ENCODE results near the gene DPYD.
"Not testable (repeated sequence)": the region's sequence is repeated elsewhere in the genome, so short reads cannot be mapped to it uniquely, and the experiment has no call there.

DPYD gene

GRCh38 chr1:97352936-97353382 is 567.9 kb downstream of the DPYD start:
- CTCF ChIA-PET = no interaction called here
- no peak for DNase-seq (ENCODE audit: low read depth, low spot score)
- TF ChIP-seq, protein P1, sequence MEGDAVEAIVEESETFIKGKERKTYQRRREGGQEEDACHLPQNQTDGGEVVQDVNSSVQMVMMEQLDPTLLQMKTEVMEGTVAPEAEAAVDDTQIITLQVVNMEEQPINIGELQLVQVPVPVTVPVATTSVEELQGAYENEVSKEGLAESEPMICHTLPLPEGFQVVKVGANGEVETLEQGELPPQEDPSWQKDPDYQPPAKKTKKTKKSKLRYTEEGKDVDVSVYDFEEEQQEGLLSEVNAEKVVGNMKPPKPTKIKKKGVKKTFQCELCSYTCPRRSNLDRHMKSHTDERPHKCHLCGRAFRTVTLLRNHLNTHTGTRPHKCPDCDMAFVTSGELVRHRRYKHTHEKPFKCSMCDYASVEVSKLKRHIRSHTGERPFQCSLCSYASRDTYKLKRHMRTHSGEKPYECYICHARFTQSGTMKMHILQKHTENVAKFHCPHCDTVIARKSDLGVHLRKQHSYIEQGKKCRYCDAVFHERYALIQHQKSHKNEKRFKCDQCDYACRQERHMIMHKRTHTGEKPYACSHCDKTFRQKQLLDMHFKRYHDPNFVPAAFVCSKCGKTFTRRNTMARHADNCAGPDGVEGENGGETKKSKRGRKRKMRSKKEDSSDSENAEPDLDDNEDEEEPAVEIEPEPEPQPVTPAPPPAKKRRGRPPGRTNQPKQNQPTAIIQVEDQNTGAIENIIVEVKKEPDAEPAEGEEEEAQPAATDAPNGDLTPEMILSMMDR (IDR thresholded peaks at IDR 0.05; ENCODE audit: insufficient read depth, low read length, missing control alignments) = no peak
- H3K4me3 ChIP-seq (ENCODE audit: low read depth, low read length) = no peak overlapping the region
- POLR2A ChIA-PET = no interaction called here

- H3K4me3 ChIP-seq (ENCODE audit: low read depth, low read length) = no peak overlapping the region
- POLR2A ChIA-PET = no interaction called here
- TF ChIP-seq, protein P1 (IDR thresholded peaks at IDR 0.05; ENCODE audit: insufficient read depth, low read length, missing control alignments) = no peak
- CTCF ChIA-PET = no interaction called here
- no peak for DNase-seq (ENCODE audit: low read depth, low spot score)
Measured at GRCh38 chr1:97351846-97352245, 569.0 kb downstream of the DPYD start.

DNA sequence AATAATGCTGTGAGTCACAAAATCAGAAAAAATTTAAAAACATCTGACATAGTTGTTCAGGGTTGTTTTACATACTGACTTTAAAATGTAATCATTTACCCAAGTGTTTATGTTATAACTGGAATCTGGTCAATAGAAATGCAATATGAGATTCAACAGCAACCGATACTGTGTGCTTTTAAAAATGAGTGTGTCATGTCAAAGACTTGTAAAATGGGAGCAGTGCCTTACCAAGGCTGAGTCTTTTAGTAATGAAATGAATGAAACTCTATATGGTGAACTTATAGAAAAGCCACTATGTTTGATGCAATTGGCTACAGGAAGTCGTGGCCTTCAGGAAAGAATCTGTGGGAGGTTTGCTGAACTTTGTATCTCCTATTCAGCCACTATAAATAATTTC is 570.2 kb downstream of the DPYD start:
- CTCF ChIA-PET = no interaction called here
- TF ChIP-seq, protein P1 (IDR thresholded peaks at IDR 0.05; ENCODE audit: insufficient read depth, low read length, missing control alignments) = no peak
- POLR2A ChIA-PET = interaction anchor here (0.8 kb wide), 1 partner anchor 9 kb away, joined by 3 read pairs; no protein-coding TSS in a partner anchor
- no peak overlapping the region for H3K4me3 ChIP-seq (ENCODE audit: low read depth, low read length)
- no peak for DNase-seq (ENCODE audit: low read depth, low spot score)

- DNase-seq (ENCODE audit: low read depth, low spot score) = no peak
- TF ChIP-seq, protein P1 (IDR thresholded peaks at IDR 0.05; ENCODE audit: insufficient read depth, low read length, missing control alignments) = no peak
- POLR2A ChIA-PET = interaction anchor here (0.6 to 0.8 kb wide), 2 partner anchors 9 to 35 kb away, joined by 3 read pairs; no protein-coding TSS in a partner anchor
- H3K4me3 ChIP-seq (ENCODE audit: low read depth, low read length) = no peak overlapping the region
- CTCF ChIA-PET = no interaction called here
Measured at GRCh38 chr1:97350241-97350640, 570.6 kb downstream of the DPYD start.

- H3K4me3 ChIP-seq (ENCODE audit: low read depth, low read length); DNase-seq (ENCODE audit: low read depth, low spot score); CTCF ChIA-PET: not testable (repeated sequence)
- POLR2A ChIA-PET = interaction anchor here (0.6 to 0.8 kb wide), 2 partner anchors 9 to 36 kb away, joined by 3 read pairs; no protein-coding TSS in a partner anchor
Measured at GRCh38 chr1:97349794-97350193, 571.0 kb downstream of the DPYD start.

GRCh38 chr1:97348599-97349265 is 572.1 kb downstream of the DPYD start:
- DNase-seq (ENCODE audit: low read depth, low spot score) = no peak
- no peak overlapping the region for H3K4me3 ChIP-seq (ENCODE audit: low read depth, low read length)
- CTCF ChIA-PET = interaction anchor here (1.2 kb wide), 1 partner anchor 210 kb away, joined by 3 read pairs; no protein-coding TSS in a partner anchor
- TF ChIP-seq, protein P1 (IDR thresholded peaks at IDR 0.05; ENCODE audit: insufficient read depth, low read length, missing control alignments) = no peak
- POLR2A ChIA-PET = no interaction called here

GRCh38 chr1:97340951-97341350 is 579.9 kb downstream of the DPYD start:
- CTCF ChIA-PET = interaction anchor here (1.0 kb wide), 1 partner anchor 25 kb away, joined by 3 read pairs; no protein-coding TSS in a partner anchor
- no peak overlapping the region for H3K4me3 ChIP-seq (ENCODE audit: low read depth, low read length)
- POLR2A ChIA-PET = interaction anchor here (0.6 kb wide), 1 partner anchor 9 kb away, joined by 3 read pairs; no protein-coding TSS in a partner anchor
- DNase-seq (ENCODE audit: low read depth, low spot score) = no peak
- TF ChIP-seq, protein P1 (IDR thresholded peaks at IDR 0.05; ENCODE audit: insufficient read depth, low read length, missing control alignments) = no peak

Measured in AG04449 (cell line).